Ishikawa (cell line): Measurements from ENCODE around the gene SLC22A17.

Experiments
- CEBPB ChIP-seq: IDR thresholded peaks from 2 replicates; pipeline ENCODE4 v1.6.1; 2012
- CREB1 ChIP-seq: IDR thresholded peaks from 2 replicates; pipeline ENCODE4 v1.6.1; 2012; ENCODE audit warnings: low read depth
- EGR1 ChIP-seq: IDR thresholded peaks from 2 replicates; pipeline ENCODE4 v1.6.1; 2012
- EP300 ChIP-seq: IDR thresholded peaks from 2 replicates; pipeline ENCODE4 v1.6.1; 2012; ENCODE audit warnings: borderline replicate concordance
- FOXM1 ChIP-seq: IDR thresholded peaks from 2 replicates; pipeline ENCODE4 v1.6.1; 2012; ENCODE audit warnings: low read depth, borderline replicate concordance
- MAX ChIP-seq: IDR thresholded peaks from 2 replicates; pipeline ENCODE4 v1.6.1; 2012
- NFIC ChIP-seq: IDR thresholded peaks from 2 replicates; pipeline ENCODE4 v1.6.1; 2012
- RAD21 ChIP-seq: IDR thresholded peaks from 2 replicates; pipeline ENCODE4 v1.6.1; 2012; ENCODE audit warnings: low read depth
- TAF1 ChIP-seq: IDR thresholded peaks from 2 replicates; pipeline ENCODE4 v1.6.1; 2012; ENCODE audit warnings: low read depth, mild to moderate bottlenecking
- TCF12 ChIP-seq: IDR thresholded peaks from 2 replicates; pipeline ENCODE4 v1.6.1; 2012; ENCODE audit warnings: low read depth
- TEAD4 ChIP-seq: IDR thresholded peaks from 2 replicates; pipeline ENCODE4 v1.6.1; 2012
- USF1 ChIP-seq: IDR thresholded peaks from 2 replicates; pipeline ENCODE4 v1.6.1; 2012
- YY1 ChIP-seq: IDR thresholded peaks from 2 replicates; pipeline ENCODE4 v1.6.1; 2012; ENCODE audit warnings: low read depth
- ZBTB7A ChIP-seq: IDR thresholded peaks from 2 replicates; pipeline ENCODE4 v1.6.1; 2012; ENCODE audit warnings: low read depth
- TF ChIP-seq, protein P1 (sequence below): IDR thresholded peaks from 2 replicates; pipeline ENCODE4 v1.6.1; 2012; ENCODE audit warnings: low read depth, mild to moderate bottlenecking

The SLC22A17 gene

DNA sequence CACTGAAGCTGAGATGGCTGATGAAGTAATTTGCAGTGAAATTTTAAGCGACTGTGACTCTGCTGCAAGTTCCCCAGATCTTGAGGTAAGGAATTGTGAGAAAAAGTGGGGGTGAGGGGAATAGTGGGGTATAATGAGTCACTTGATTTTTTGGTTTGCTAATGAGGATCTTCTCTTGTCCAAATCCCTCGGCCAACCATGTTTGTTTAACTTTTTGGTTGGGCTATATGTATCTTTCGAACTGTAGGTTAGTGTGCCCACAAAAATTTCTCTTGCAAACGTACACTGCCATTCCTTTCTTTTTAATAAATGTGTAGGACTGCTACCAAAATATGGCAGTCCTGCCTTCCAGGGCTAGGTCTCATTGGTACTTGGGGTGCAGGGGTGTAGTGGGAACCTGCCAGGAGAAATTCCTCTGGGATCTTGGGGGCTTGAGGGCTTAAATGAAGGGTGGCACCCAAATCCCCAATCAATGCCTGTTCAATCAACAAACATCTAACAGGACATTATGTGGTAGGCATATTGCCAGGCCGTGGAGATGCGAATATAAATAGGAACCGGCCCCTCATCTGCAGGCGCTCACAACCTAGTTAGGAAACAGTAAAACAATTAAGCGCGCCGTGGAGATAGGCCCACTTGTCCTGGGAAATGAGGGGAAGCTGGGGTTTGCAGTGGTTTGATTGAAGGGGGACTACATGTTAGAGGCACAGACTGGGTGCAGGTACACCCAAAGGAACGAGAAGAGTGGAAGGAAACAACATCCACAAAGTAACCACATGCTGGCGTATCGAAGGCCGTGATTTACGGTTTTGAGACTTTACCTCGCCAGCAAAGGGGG, 32.7 kb downstream of the SLC22A17 start:
- TF ChIP-seq TCF12 (no peak), FOXM1 (no peak), NFIC (no peak), YY1 (no peak), EGR1 (no peak), TEAD4 (no peak), TAF1 (no peak), ZBTB7A (no peak), CEBPB (no peak), EP300 (no peak), RAD21 (no peak), MAX (no peak), USF1 (no peak), CREB1 (no peak)
- TF ChIP-seq, protein P1, sequence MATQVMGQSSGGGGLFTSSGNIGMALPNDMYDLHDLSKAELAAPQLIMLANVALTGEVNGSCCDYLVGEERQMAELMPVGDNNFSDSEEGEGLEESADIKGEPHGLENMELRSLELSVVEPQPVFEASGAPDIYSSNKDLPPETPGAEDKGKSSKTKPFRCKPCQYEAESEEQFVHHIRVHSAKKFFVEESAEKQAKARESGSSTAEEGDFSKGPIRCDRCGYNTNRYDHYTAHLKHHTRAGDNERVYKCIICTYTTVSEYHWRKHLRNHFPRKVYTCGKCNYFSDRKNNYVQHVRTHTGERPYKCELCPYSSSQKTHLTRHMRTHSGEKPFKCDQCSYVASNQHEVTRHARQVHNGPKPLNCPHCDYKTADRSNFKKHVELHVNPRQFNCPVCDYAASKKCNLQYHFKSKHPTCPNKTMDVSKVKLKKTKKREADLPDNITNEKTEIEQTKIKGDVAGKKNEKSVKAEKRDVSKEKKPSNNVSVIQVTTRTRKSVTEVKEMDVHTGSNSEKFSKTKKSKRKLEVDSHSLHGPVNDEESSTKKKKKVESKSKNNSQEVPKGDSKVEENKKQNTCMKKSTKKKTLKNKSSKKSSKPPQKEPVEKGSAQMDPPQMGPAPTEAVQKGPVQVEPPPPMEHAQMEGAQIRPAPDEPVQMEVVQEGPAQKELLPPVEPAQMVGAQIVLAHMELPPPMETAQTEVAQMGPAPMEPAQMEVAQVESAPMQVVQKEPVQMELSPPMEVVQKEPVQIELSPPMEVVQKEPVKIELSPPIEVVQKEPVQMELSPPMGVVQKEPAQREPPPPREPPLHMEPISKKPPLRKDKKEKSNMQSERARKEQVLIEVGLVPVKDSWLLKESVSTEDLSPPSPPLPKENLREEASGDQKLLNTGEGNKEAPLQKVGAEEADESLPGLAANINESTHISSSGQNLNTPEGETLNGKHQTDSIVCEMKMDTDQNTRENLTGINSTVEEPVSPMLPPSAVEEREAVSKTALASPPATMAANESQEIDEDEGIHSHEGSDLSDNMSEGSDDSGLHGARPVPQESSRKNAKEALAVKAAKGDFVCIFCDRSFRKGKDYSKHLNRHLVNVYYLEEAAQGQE, result no peak

DNA sequence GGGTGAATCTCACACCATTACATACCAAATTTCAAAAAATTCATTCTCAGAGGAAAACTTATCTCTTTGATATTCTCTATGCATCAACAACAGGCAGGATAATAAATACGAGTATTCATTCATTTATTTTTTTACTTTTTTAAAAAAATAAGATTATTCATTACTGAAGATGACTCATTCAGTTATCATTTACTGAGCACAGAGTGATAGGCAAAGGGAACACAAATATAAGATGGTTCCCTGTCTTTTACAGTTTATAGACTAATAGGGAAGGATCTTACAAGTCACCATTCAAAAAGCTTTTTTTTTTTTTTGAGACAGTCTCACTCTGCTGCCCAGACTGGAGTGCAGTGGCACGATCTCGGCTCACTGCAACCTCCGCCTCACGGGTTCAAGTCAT, 36.4 kb downstream of the SLC22A17 start:
- no peak for TF ChIP-seq MAX
- TF ChIP-seq YY1, result no peak
- TF ChIP-seq EP300, result no peak
- TF ChIP-seq, protein P1, result no peak
- no peak for TF ChIP-seq TEAD4
- no peak for TF ChIP-seq CREB1
- TF ChIP-seq EGR1, result no peak
- TF ChIP-seq FOXM1, result no peak
- TF ChIP-seq RAD21, result no peak
- no peak for TF ChIP-seq NFIC
- TF ChIP-seq TAF1, result no peak
- no peak for TF ChIP-seq USF1
- no peak for TF ChIP-seq TCF12

GRCh38 chr14:23310546-23310945, 42.1 kb downstream of the SLC22A17 start:
- TF ChIP-seq CEBPB (no peak), NFIC (no peak), TCF12 (no peak), TAF1 (no peak), YY1 (no peak), EP300 (no peak), USF1 (no peak), MAX (no peak)

DNA sequence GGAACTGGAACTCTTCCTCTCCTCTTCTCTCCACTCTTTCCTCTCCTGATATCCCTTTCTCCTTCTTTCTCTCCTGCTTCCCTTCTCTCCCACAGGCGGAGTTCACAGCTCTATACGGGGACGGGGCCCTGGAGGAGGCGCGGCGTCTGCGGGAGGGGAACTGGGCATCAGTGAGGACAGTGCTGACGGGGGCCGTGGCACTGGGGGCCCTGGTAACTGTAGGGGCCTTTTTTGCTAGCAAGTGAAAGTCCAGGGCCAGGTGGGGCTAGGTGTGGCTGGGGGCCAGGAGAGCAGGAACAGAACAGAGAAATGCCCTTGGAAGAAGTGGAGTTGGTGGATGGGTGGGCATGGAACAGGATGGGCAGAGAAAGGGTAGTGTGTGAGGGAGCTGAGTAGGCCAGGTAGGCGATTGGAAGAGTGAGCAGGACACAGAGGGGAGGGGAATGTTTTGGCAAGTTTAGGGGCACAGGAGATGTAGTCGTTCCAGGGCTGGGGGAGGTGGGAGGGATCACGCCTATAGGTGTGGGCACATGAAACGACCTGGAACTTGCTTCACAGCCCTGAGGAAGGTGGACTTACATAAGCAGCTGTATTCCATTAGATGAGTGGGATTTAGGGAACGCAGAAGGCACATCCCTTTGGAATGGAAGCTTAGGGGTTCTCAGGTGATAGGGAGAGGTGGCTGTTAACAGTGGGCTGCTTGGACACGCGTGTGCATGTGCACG, 43.8 kb downstream of the SLC22A17 start:
- TF ChIP-seq, protein P1, result no peak
- TF ChIP-seq TAF1 (no peak), NFIC (no peak), CREB1 (no peak), RAD21 (no peak), CEBPB (no peak), FOXM1 (no peak), USF1 (no peak)
